ENCODE data around the gene TADA2B.

TADA2B gene

GRCh38 chr4:7041246-7041645 is 1.9 kb upstream of the TADA2B start:
- no peak for DNase-seq (ENCODE audit: low spot score)

DNA sequence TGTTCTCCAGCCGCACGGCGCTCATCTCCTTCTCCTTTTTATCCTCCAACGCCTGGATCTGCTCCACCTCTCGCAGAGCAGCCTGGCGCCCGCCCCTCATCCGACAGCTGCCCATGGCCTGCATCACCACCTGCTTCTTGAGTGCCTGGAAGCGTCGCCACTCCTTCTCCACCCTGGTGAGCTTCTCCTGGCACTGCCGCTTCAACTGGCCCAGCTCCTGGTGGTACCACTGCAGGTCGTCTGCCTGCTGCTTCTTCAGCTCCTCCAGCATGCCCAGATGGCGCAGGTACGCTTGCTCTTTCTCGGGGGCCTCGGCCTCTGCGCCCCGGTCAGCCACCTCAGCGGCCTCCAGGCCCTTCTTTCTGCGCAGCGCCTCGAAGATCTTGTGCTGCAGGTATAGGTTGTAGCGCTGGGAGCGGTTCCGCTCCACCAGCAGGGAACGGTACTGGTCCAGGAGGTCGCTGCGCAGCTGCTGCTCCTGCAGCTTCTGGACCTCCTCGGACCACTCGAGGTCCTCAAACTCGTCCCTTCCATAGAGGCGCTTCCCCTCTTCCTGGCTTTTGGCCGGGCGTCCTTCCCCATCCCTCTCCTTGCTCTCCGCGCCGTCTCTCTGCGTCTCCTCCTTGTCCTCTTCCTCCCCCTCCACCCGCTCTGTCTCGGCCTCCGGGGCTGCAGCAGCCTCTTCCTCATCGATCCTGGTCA is 1.2 kb upstream of the TADA2B start:
- no peak for DNase-seq (ENCODE audit: low spot score)

- peak; percentile 94 for DNase-seq (ENCODE audit: low spot score)
These were observed 479 bp upstream of the TADA2B start for GRCh38 chr4:7042503-7043283.

DNA sequence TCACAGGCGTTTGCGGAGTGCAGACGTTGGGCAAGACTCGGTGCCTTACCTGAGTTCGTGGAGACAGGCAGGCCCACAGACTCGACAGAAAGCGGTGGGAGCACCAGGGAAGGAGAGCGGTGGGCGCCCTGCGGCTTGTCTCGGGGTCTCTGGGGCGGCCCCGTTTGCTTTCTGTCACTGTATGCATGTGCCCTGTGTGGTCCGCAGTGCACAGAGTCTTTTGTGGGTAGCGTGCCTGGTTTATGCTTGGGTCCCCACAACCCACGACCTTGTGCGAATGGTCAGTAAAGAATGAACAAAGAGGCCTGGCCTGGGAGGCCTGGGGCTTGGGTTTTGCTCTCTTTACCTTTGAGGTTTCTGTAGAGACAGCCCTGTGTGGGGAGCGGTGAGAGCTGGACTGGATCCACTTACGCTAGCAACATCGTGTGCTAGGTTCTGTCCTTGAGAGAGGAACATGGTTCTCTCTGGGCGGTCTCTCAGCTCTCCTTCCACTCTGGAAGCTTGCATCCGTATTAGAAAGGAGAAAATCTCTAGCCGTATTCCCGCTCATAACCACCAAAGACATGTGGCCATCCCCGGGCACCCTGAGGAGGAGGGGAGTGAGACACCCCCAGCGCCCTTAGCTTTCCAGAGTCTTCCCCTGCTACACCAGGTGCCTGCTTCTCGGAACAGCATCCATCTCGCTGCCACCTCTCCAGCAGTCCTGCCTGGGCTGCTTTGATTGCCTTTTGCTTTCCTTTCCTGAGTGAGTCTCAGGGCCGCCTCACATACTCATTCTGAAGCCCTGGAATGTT is 1.2 kb downstream of the TADA2B start:
- no peak for DNase-seq (ENCODE audit: low spot score)

DNA sequence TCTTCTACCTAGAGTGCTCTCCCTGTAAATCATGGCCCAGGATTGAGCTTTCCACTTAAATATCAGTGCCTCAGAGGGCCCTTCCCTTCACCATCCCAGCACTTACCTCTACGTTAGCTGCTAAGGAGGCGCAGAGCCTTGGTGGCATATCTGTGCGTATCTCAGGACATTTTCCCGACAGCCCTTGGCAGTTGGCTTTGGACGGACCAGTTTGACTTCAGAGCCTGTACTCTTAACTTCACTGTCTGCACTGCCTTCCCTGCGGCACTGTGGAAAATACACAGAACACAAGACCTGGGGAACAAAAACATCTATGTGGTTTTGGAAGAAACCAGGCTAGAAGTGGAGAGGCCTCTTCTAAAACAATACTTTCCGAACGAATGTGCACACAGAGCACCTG is 2.4 kb downstream of the TADA2B start:
- DNase-seq (ENCODE audit: low spot score), result no peak

GRCh38 chr4:7045961-7046921 is 3.1 kb downstream of the TADA2B start:
- DNase-seq (ENCODE audit: low spot score), result no peak

DNA sequence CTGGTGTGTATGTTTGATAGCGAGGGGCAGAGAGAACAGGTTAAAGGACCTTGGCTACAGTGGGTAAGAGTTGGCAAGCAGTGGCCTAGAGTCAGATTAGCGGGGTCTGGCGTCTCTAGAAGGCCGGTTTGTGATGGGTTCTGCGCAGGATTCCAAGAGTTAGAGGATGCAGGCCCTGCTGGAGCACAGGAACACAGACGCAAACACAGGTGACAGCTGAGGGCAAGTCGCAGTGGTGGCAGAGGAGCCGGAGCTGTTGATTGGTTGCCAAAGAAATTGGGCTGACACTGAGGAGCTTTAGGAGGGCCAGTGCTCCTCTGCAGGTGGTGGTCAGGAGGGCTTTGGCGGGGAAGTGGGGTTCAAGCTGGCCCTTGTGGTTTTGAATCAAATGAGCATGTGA is 3.8 kb downstream of the TADA2B start:
- DNase-seq (ENCODE audit: low spot score), result no peak

- no peak for DNase-seq (ENCODE audit: low spot score)
These were observed 5.5 kb downstream of the TADA2B start for GRCh38 chr4:7048642-7049041.

- DNase-seq (ENCODE audit: low spot score), result no peak
These were observed 6.1 kb downstream of the TADA2B start for GRCh38 chr4:7049295-7049694.

GRCh38 chr4:7049739-7050138 is 6.6 kb downstream of the TADA2B start:
- no peak for DNase-seq (ENCODE audit: low spot score)

GRCh38 chr4:7050481-7051143 is 7.4 kb downstream of the TADA2B start:
- no peak for DNase-seq (ENCODE audit: low spot score)

DNA sequence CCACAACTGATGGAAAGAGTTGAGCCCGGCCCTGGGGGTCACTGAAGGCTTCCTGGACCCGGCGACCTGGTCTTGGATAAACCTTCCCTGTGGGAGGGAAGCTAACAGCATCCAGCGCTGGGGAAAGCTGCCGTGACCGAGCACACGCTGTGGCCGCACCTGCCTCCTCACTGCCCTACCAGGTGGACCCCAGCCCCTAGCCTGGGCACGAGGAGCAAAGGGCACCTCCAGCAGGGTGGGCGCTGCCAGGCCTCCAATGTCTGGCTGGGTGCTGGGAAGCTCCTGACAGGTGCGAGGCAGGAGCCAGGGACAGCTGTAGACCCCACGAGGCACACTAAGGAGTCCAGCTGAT is 7.9 kb downstream of the TADA2B start:
- no peak for DNase-seq (ENCODE audit: low spot score)

GRCh38 chr4:7051905-7052304 is 8.7 kb downstream of the TADA2B start:
- no peak for DNase-seq (ENCODE audit: low spot score)

DNA sequence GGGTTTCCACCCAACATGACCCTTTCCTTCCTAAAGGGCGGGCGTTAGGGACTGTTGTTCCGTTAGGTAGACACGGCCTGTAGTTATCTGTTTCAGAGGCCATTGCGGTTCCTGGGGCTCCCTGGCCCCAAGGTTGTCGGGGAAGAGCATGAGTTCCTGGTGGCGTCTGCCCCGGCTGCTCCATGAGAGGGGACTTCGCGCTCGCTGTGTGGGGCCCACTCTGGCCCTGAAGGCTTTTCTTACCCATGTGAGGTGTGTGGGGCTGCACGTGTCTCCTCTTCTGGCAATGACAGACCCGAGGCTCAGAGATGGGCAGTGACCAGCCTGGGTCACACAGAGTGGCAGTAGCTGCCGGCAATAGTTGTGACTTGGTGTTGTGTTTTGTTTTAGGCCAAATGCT is 9.1 kb downstream of the TADA2B start:
- no peak for DNase-seq (ENCODE audit: low spot score)

DNA sequence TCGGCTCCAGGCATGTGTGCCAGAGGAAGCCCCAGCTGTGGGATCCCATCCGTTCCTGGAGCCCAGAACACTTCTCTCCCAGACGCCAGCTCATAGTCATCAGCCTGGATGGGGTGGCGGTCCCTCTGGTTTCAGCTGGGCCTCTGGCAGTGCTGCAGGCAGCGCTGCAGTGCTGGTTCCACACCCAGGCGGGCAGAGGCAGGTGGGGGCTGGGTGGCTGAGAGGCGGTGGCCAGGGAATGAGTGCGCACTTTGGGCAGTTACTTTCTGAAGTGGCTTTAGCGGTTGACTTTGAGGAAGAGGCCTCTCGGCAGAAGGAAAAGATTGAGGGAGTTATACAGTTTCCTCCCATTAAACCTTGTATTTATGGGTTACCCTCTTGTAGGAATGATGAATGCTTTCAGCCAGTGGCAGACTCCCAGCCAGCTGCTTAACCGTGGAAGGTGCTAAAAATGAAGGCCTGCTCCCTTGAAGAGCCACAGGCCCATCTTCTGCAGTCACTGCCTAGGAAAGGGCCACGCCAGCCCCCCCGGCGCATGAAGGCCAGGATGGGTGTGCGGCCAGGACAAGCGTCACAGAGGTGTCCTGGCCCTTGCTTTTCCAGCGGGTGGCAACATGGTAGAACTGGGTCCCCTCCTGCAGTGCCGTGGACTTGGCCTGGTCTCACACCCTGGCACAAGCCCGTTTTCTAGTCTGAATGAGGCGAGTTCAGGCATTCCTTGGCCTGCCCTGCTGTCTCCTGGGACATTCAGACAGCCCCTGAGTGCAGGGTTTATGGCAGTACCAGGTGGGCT is 9.9 kb downstream of the TADA2B start:
- no peak for DNase-seq (ENCODE audit: low spot score)

DNA sequence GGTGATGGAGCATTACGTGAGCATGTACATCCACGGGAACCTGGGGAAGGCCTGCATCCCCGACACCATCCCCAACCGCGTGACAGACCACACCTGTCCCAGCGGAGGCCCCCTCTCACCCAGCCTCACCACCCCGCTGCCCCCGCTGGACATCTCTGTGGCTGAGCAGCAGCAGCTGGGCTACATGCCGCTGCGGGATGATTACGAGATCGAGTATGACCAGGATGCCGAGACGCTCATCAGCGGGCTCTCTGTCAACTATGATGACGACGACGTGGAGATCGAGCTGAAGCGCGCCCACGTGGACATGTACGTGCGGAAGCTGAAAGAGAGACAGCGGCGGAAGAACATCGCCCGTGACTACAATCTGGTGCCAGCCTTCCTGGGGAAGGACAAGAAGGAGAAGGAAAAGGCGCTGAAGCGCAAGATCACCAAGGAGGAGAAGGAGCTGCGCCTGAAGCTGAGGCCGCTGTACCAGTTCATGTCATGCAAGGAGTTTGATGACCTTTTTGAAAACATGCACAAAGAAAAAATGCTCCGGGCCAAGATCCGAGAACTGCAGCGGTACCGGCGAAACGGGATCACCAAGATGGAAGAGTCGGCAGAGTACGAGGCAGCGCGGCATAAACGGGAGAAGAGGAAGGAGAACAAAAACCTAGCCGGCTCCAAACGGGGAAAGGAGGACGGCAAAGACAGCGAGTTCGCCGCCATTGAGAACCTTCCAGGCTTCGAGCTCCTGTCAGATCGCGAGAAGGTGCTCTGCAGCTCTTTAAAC is 11.1 kb downstream of the TADA2B start:
- DNase-seq (ENCODE audit: low spot score), result no peak

DNA sequence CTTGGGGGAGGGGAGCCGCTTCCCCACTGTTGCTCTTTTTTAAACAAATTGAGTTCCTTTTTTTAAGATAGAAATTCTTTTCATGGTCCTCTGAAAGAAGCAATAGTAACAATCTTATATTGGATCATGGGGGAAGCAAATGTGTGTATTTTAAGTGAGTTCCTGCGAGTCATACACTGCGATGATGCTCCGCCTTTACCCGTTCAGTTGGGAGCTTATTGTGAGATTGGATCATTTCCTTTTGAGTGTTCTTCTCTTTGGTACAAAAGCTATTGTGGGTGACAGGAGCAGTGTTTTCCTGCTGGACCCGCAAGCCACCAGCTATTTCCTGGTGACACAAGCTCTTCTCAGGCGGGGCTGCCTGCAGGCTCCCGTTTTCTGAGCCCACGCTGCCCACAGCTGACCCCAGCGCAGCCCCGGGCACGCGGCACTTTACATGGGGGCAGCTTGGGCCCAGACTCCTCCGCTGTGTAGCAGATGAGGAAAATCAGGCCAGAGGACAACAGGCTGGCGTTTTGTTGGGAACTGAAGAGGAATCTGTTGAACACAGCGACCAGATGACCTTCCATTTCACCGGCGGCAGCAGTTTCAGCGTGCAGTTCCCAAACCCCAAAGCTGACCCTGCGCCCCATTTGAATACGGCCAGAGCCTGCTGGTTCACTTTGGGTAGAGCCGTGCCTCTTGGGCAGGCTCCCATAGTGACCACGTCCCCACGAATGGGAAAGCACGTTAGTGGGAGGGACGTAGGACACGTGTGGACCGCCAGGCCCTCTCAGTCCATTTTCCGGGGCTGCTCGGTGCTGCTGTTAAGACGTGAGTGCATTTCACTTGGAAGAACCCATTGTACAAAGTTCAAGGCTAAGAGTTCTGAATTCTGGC is 12.2 kb downstream of the TADA2B start:
- DNase-seq (ENCODE audit: low spot score), result no peak

GRCh38 chr4:7055990-7056325 is 12.8 kb downstream of the TADA2B start:
- DNase-seq (ENCODE audit: low spot score), result no peak

GRCh38 chr4:7058792-7059191 is 15.6 kb downstream of the TADA2B start:
- DNase-seq (ENCODE audit: low spot score), result no peak

All from CD4-positive, alpha-beta T cell treated with Interleukin-6 at 100 ng/mL for 8 hours (primary cell).